ENCODE data around the gene ROPN1. TPM values are rescaled to one million over a fixed set of nuclear protein-coding genes. Genes with fewer than 3 reads are reported as not detected.
"Not testable (repeated sequence)": the region's sequence is repeated elsewhere in the genome, so short reads cannot be mapped to it uniquely, and the experiment has no call there.

ROPN1 gene
- total RNA-seq, 1 experiment from 2014 or later, result not detected

- H3K79me2 ChIP-seq (ENCODE audit: low read length), result no peaks in the 10 kb centered on the region
- H3K36me3 ChIP-seq (ENCODE audit: insufficient read depth, low read length), result no peaks in the 10 kb centered on the region
- H3K4me1 ChIP-seq (ENCODE audit: low read length), result no peaks in the 10 kb centered on the region
- H3K9ac ChIP-seq (ENCODE audit: low read length), result no peak overlapping the region
- H3K27ac ChIP-seq (ENCODE audit: low read length), result no peak overlapping the region
- no peak overlapping the region for H3K4me2 ChIP-seq (ENCODE audit: low read depth, low read length, poor library complexity, severe bottlenecking)
- DNase-seq, result no peak
- no peak overlapping the region for H3K4me3 ChIP-seq (ENCODE audit: low read length)
- H3K27me3 ChIP-seq (ENCODE audit: low read length), result no peaks in the 10 kb centered on the region
- no peaks in the 10 kb centered on the region for H3K9me2 ChIP-seq (replicated peaks; ENCODE audit: insufficient read depth, low read length)
- no peaks in the 10 kb centered on the region for H4K20me1 ChIP-seq (ENCODE audit: insufficient read depth, low read depth, low read length)
- H2AFZ ChIP-seq (ENCODE audit: low read length), result no peak overlapping the region
- H3K9me3 ChIP-seq (ENCODE audit: low read length), result no peaks in the 10 kb centered on the region
Observed at GRCh38 chr3:124007186-124007585, 15.3 kb upstream of the ROPN1 start.

- not testable (repeated sequence) for H3K79me2 ChIP-seq (ENCODE audit: low read length); H3K4me1 ChIP-seq (ENCODE audit: low read length); H3K27me3 ChIP-seq (ENCODE audit: low read length); H3K4me2 ChIP-seq (ENCODE audit: low read depth, low read length, poor library complexity, severe bottlenecking); H3K27ac ChIP-seq (ENCODE audit: low read length); DNase-seq; H3K9ac ChIP-seq (ENCODE audit: low read length); H4K20me1 ChIP-seq (ENCODE audit: insufficient read depth, low read depth, low read length); H3K9me3 ChIP-seq (ENCODE audit: low read length); H3K9me2 ChIP-seq (replicated peaks; ENCODE audit: insufficient read depth, low read length); H2AFZ ChIP-seq (ENCODE audit: low read length); H3K4me3 ChIP-seq (ENCODE audit: low read length); H3K36me3 ChIP-seq (ENCODE audit: insufficient read depth, low read length)
Observed at GRCh38 chr3:124002405-124003079, 10.6 kb upstream of the ROPN1 start.

- H3K9me3 ChIP-seq (ENCODE audit: low read length); H3K9ac ChIP-seq (ENCODE audit: low read length); H3K4me3 ChIP-seq (ENCODE audit: low read length); H2AFZ ChIP-seq (ENCODE audit: low read length); H3K9me2 ChIP-seq (replicated peaks; ENCODE audit: insufficient read depth, low read length); H4K20me1 ChIP-seq (ENCODE audit: insufficient read depth, low read depth, low read length); H3K79me2 ChIP-seq (ENCODE audit: low read length); H3K27me3 ChIP-seq (ENCODE audit: low read length); H3K4me2 ChIP-seq (ENCODE audit: low read depth, low read length, poor library complexity, severe bottlenecking); H3K4me1 ChIP-seq (ENCODE audit: low read length); DNase-seq; H3K36me3 ChIP-seq (ENCODE audit: insufficient read depth, low read length); H3K27ac ChIP-seq (ENCODE audit: low read length): not testable (repeated sequence)
Observed at GRCh38 chr3:124001366-124001765, 9.4 kb upstream of the ROPN1 start.

- H4K20me1 ChIP-seq (ENCODE audit: insufficient read depth, low read depth, low read length), result no peaks in the 10 kb centered on the region
- H3K4me3 ChIP-seq (ENCODE audit: low read length), result no peak overlapping the region
- no peak overlapping the region for H3K27ac ChIP-seq (ENCODE audit: low read length)
- no peaks in the 10 kb centered on the region for H3K4me1 ChIP-seq (ENCODE audit: low read length)
- H3K9me3 ChIP-seq (ENCODE audit: low read length), result no peaks in the 10 kb centered on the region
- no peak overlapping the region for H3K4me2 ChIP-seq (ENCODE audit: low read depth, low read length, poor library complexity, severe bottlenecking)
- no peak for DNase-seq
- no peaks in the 10 kb centered on the region for H3K9me2 ChIP-seq (replicated peaks; ENCODE audit: insufficient read depth, low read length)
- no peaks in the 10 kb centered on the region for H3K79me2 ChIP-seq (ENCODE audit: low read length)
- H3K9ac ChIP-seq (ENCODE audit: low read length), result no peak overlapping the region
- H3K27me3 ChIP-seq (ENCODE audit: low read length), result no peaks in the 10 kb centered on the region
- no peaks in the 10 kb centered on the region for H3K36me3 ChIP-seq (ENCODE audit: insufficient read depth, low read length)
- no peak overlapping the region for H2AFZ ChIP-seq (ENCODE audit: low read length)
Observed at GRCh38 chr3:123997543-123997942, 5.6 kb upstream of the ROPN1 start.

- H3K9me3 ChIP-seq (ENCODE audit: low read length), result no peaks in the 10 kb centered on the region
- H3K27ac ChIP-seq (ENCODE audit: low read length), result no peak overlapping the region
- no peaks in the 10 kb centered on the region for H3K9me2 ChIP-seq (replicated peaks; ENCODE audit: insufficient read depth, low read length)
- no peak overlapping the region for H3K4me3 ChIP-seq (ENCODE audit: low read length)
- no peaks in the 10 kb centered on the region for H3K36me3 ChIP-seq (ENCODE audit: insufficient read depth, low read length)
- no peak overlapping the region for H3K9ac ChIP-seq (ENCODE audit: low read length)
- H2AFZ ChIP-seq (ENCODE audit: low read length), result no peak overlapping the region
- no peaks in the 10 kb centered on the region for H4K20me1 ChIP-seq (ENCODE audit: insufficient read depth, low read depth, low read length)
- H3K79me2 ChIP-seq (ENCODE audit: low read length), result no peaks in the 10 kb centered on the region
- H3K4me2 ChIP-seq (ENCODE audit: low read depth, low read length, poor library complexity, severe bottlenecking), result no peak overlapping the region
- H3K4me1 ChIP-seq (ENCODE audit: low read length), result no peaks in the 10 kb centered on the region
- H3K27me3 ChIP-seq (ENCODE audit: low read length), result no peaks in the 10 kb centered on the region
- DNase-seq, result no peak
Observed at GRCh38 chr3:123993818-123994217, 1.9 kb upstream of the ROPN1 start.

- H3K9me3 ChIP-seq (ENCODE audit: low read length), result no peaks in the 10 kb centered on the region
- H3K79me2 ChIP-seq (ENCODE audit: low read length), result no peaks in the 10 kb centered on the region
- H3K9ac ChIP-seq (ENCODE audit: low read length), result no peak overlapping the region
- H3K4me3 ChIP-seq (ENCODE audit: low read length), result no peak overlapping the region
- no peaks in the 10 kb centered on the region for H3K27me3 ChIP-seq (ENCODE audit: low read length)
- H3K36me3 ChIP-seq (ENCODE audit: insufficient read depth, low read length), result no peaks in the 10 kb centered on the region
- H3K4me2 ChIP-seq (ENCODE audit: low read depth, low read length, poor library complexity, severe bottlenecking), result no peak overlapping the region
- no peaks in the 10 kb centered on the region for H4K20me1 ChIP-seq (ENCODE audit: insufficient read depth, low read depth, low read length)
- H3K9me2 ChIP-seq (replicated peaks; ENCODE audit: insufficient read depth, low read length), result no peaks in the 10 kb centered on the region
- no peaks in the 10 kb centered on the region for H3K4me1 ChIP-seq (ENCODE audit: low read length)
- no peak for DNase-seq
- no peak overlapping the region for H3K27ac ChIP-seq (ENCODE audit: low read length)
- no peak overlapping the region for H2AFZ ChIP-seq (ENCODE audit: low read length)
Observed at GRCh38 chr3:123986427-123986826, 5.5 kb downstream of the ROPN1 start.

GRCh38 chr3:123984957-123985356, 7.0 kb downstream of the ROPN1 start:
- Histone ChIP-seq H3K79me2 (ENCODE audit: low read length) (no peaks in the 10 kb centered on the region), H3K4me3 (ENCODE audit: low read length) (no peak overlapping the region), H3K27me3 (ENCODE audit: low read length) (no peaks in the 10 kb centered on the region), H2AFZ (ENCODE audit: low read length) (no peak overlapping the region), H3K9me3 (ENCODE audit: low read length) (no peaks in the 10 kb centered on the region), H3K9me2 (replicated peaks; ENCODE audit: insufficient read depth, low read length) (no peaks in the 10 kb centered on the region), H3K27ac (ENCODE audit: low read length) (no peak overlapping the region), H4K20me1 (ENCODE audit: insufficient read depth, low read depth, low read length) (no peaks in the 10 kb centered on the region), H3K9ac (ENCODE audit: low read length) (no peak overlapping the region), H3K4me1 (ENCODE audit: low read length) (no peaks in the 10 kb centered on the region), H3K36me3 (ENCODE audit: insufficient read depth, low read length) (no peaks in the 10 kb centered on the region), H3K4me2 (ENCODE audit: low read depth, low read length, poor library complexity, severe bottlenecking) (no peak overlapping the region)
- DNase-seq, result no peak

GRCh38 chr3:123984350-123984749, 7.6 kb downstream of the ROPN1 start:
- no peak overlapping the region for H2AFZ ChIP-seq (ENCODE audit: low read length)
- no peaks in the 10 kb centered on the region for H3K9me2 ChIP-seq (replicated peaks; ENCODE audit: insufficient read depth, low read length)
- no peaks in the 10 kb centered on the region for H3K9me3 ChIP-seq (ENCODE audit: low read length)
- no peaks in the 10 kb centered on the region for H3K36me3 ChIP-seq (ENCODE audit: insufficient read depth, low read length)
- no peak overlapping the region for H3K27ac ChIP-seq (ENCODE audit: low read length)
- no peak overlapping the region for H3K4me3 ChIP-seq (ENCODE audit: low read length)
- no peak overlapping the region for H3K9ac ChIP-seq (ENCODE audit: low read length)
- no peak for DNase-seq
- no peaks in the 10 kb centered on the region for H3K79me2 ChIP-seq (ENCODE audit: low read length)
- H4K20me1 ChIP-seq (ENCODE audit: insufficient read depth, low read depth, low read length), result no peaks in the 10 kb centered on the region
- no peaks in the 10 kb centered on the region for H3K4me1 ChIP-seq (ENCODE audit: low read length)
- H3K27me3 ChIP-seq (ENCODE audit: low read length), result no peaks in the 10 kb centered on the region
- H3K4me2 ChIP-seq (ENCODE audit: low read depth, low read length, poor library complexity, severe bottlenecking), result no peak overlapping the region

GRCh38 chr3:123981317-123981716, 10.6 kb downstream of the ROPN1 start:
- not testable (repeated sequence) for H2AFZ ChIP-seq (ENCODE audit: low read length); H3K27ac ChIP-seq (ENCODE audit: low read length); H3K79me2 ChIP-seq (ENCODE audit: low read length)

More at GRCh38 chr3:123981317-123981716, 10.6 kb downstream of the ROPN1 start:
- not testable (repeated sequence) for H3K9me3 ChIP-seq (ENCODE audit: low read length); H4K20me1 ChIP-seq (ENCODE audit: insufficient read depth, low read depth, low read length); H3K9me2 ChIP-seq (replicated peaks; ENCODE audit: insufficient read depth, low read length); DNase-seq; H3K4me1 ChIP-seq (ENCODE audit: low read length); H3K27me3 ChIP-seq (ENCODE audit: low read length); H3K9ac ChIP-seq (ENCODE audit: low read length); H3K4me2 ChIP-seq (ENCODE audit: low read depth, low read length, poor library complexity, severe bottlenecking); H3K4me3 ChIP-seq (ENCODE audit: low read length); H3K36me3 ChIP-seq (ENCODE audit: insufficient read depth, low read length)
